Measurements from ENCODE around the gene GARIN5B.

- TF ChIP-seq PPARA (CRISPR knock-in tag; IDR thresholded peaks at IDR 0.05; ENCODE audit: borderline replicate concordance): no peak
- TF ChIP-seq ZFP3 (CRISPR knock-in tag; IDR thresholded peaks at IDR 0.05): no peak
- TF ChIP-seq ARNTL (CRISPR knock-in tag; IDR thresholded peaks at IDR 0.05; ENCODE audit: borderline replicate concordance, low read depth): no peak
- TF ChIP-seq TOX (CRISPR knock-in tag; IDR thresholded peaks at IDR 0.05; ENCODE audit: borderline replicate concordance): no peak
- no peak for TF ChIP-seq POU6F1 (CRISPR knock-in tag; IDR thresholded peaks at IDR 0.05; ENCODE audit: borderline replicate concordance, low read depth)
These were observed 9.7 kb downstream of the GARIN5B start for GRCh38 chr19:55353356-55353802.
